Spleen (tissue), 11 donors: ENCODE data around the gene SLC39A11. TPM values are rescaled to one million over a fixed set of nuclear protein-coding genes. Genes with fewer than 3 reads are reported as not detected.

Experiments
- DNase-seq: peaks from one replicate; pipeline ENCODE4 v3.0.0-alpha.2; 2020
- H3K27ac ChIP-seq, 8 donors: fragments of 200-600 bp; sonication (generic) in 7 of 8; 1 replicate in 4 of 8; 2 replicates in 4 of 8; pipeline versions ENCODE4 v1.5.0 to v1.8.0; 2016 to 2021; ENCODE audit warnings: inconsistent platforms in 4 of 8, mild to moderate bottlenecking in 4 of 8, moderate library complexity in 1 of 8
- H3K27me3 ChIP-seq, 7 donors: fragments of 200-600 bp; sonication (generic) in 6 of 7; replicated peaks in 1 of 7; 1 replicate in 4 of 7; 2 replicates in 3 of 7; pipeline versions ENCODE4 v1.5.0 to v1.8.0; 2016 to 2021; ENCODE audit warnings: inconsistent platforms in 3 of 7, mild to moderate bottlenecking in 1 of 7
- H3K36me3 ChIP-seq, 6 donors: fragments of 200-600 bp; sonication (generic) in 5 of 6; 1 replicate in 4 of 6; 2 replicates in 2 of 6; pipeline versions ENCODE4 v1.5.0 to v1.8.0; 2016 to 2021; ENCODE audit warnings: inconsistent platforms in 2 of 6
- H3K4me1 ChIP-seq, 6 donors: fragments of 200-600 bp; sonication (generic) in 5 of 6; 1 replicate in 3 of 6; 2 replicates in 3 of 6; pipeline versions ENCODE4 v1.5.0 to v1.8.0; 2016 to 2021; ENCODE audit warnings: inconsistent platforms in 3 of 6
- H3K4me3 ChIP-seq, 8 donors: fragments of 200-600 bp; sonication (generic) in 7 of 8; 1 replicate in 4 of 8; 2 replicates in 4 of 8; pipeline versions ENCODE4 v1.5.0 to v1.8.0; 2016 to 2021; ENCODE audit warnings: inconsistent platforms in 4 of 8, mild to moderate bottlenecking in 4 of 8, moderate library complexity in 2 of 8
- H3K9me3 ChIP-seq, 8 donors: fragments of 200-600 bp; sonication (generic) in 7 of 8; 1 replicate in 4 of 8; 2 replicates in 4 of 8; pipeline versions ENCODE4 v1.5.0 to v1.8.0; 2016 to 2021; ENCODE audit warnings: inconsistent platforms in 4 of 8
- CTCF ChIP-seq, 11 experiments: fragments of 200-600 bp in 7 of 11; fragments of 450-650 bp in 4 of 11; sonication (generic) in 4 of 11; IDR thresholded peaks in 8 of 11; conservative IDR thresholded peaks in 3 of 11; 1 replicate in 7 of 11; 2 replicates in 4 of 11; pipeline versions ENCODE4 v1.4.0 to v1.8.0; 2016 to 2021; ENCODE audit warnings: antibody characterized with exemption in 11 of 11, inconsistent platforms in 4 of 11, mild to moderate bottlenecking in 1 of 11
- POLR2A ChIP-seq, 3 donors: fragments of 450-650 bp; IDR thresholded peaks; one replicate each; pipeline ENCODE4 v1.5.1; 2017; ENCODE audit warnings: antibody characterized with exemption in 3 of 3, mild to moderate bottlenecking in 1 of 3
- POLR2AphosphoS5 ChIP-seq, 3 donors: sonication (generic); formaldehyde crosslinking; IDR thresholded peaks; one replicate each; pipeline ENCODE4 v1.5.1; 2017; ENCODE audit warnings: antibody characterized with exemption in 3 of 3
- WGBS, 5 donors: extraction: QIAGEN DNeasy Blood & Tissue Kit in 3 of 5; methylation state at CpG; one replicate each; pipeline versions ENCODE4 v1.1.5 to v1.1.7; 2013 to 2018; 5-methylcytosine and 5-hydroxymethylcytosine counted together
- intact Hi-C: fragments of 100-400 bp; cut with DNase I; formaldehyde crosslinking; loops from one replicate; pipeline ENCODE4 v1.15.0; 2023; ENCODE audit warnings: low total_unique reads
- polyA plus RNA-seq, 3 donors: library from polyadenylated mRNA; stranded (reverse); fragments of 200-250 nt; gene quantifications; one replicate each; pipeline ENCODE4 v1.2.1, GENCODE V29; 2013
- total RNA-seq, 7 donors: library from RNA; depleted of rRNA in 3 of 7; stranded (reverse); fragments of >200 nt in 3 of 7; fragmentation: NEBNext Ultra II Directional in 4 of 7; extraction: Animal tissue kit (Norgen Biotek cat#: 25700) in 4 of 7; gene quantifications; one replicate each; pipeline versions ENCODE4 v1.1.0 to v1.2.1, GENCODE V29; 2016 to 2021
- donor health status: healthy with polysubstance abuse.
- donor health status: DM: no; HTN: no; CAD: no; lungs with moderate emphysema.
- donor health status: DM: no; HTN: no; CAD: no.
- donor health status: Bipolar disorder and iron deficiency.
- donor health status: healthy.
- donor health status: DM: no; HTN: no; CAD: no.
- donor health status: DM: yes; HTN: yes; CAD: no.

Gene SLC39A11
- total and polyA plus RNA-seq, 10 donors = 4.1 to 45.2 (median 27.8) TPM

- H3K36me3 ChIP-seq = peaks cover 0 to 24% (median 0%) of the 10 kb centered on the region in 6 donors
- intact Hi-C loops = no loop called here
- no peak overlapping the region for H3K4me3 ChIP-seq
- H3K27me3 ChIP-seq = no peaks in the 10 kb centered on the region
- WGBS, 5 donors = 91 to 97% (median 92%) methylated on average over 6 of the region's 6 CpGs
- H3K27ac ChIP-seq = no peak overlapping the region
- no peaks in the 10 kb centered on the region for H3K4me1 ChIP-seq
- TF ChIP-seq POLR2AphosphoS5 (IDR thresholded peaks at IDR 0.05) (no peak), CTCF (IDR thresholded peaks at IDR 0.05 in 8 of 11, conservative IDR thresholded peaks at IDR 0.05 in 3 of 11) (no peak), POLR2A (IDR thresholded peaks at IDR 0.05) (no peak)
- no peak for DNase-seq
- peaks cover 0 to 12% (median 1%) of the 10 kb centered on the region in 8 donors for H3K9me3 ChIP-seq
Observed at GRCh38 chr17:72760368-72760767, 332.1 kb downstream of the SLC39A11 start.

- H3K9me3 ChIP-seq = peaks cover 0 to 12% (median 1%) of the 10 kb centered on the region in 8 donors
- H3K27ac ChIP-seq = no peak overlapping the region
- no peaks in the 10 kb centered on the region for H3K27me3 ChIP-seq
- TF ChIP-seq POLR2AphosphoS5 (IDR thresholded peaks at IDR 0.05) = no peak
- TF ChIP-seq CTCF (IDR thresholded peaks at IDR 0.05 in 8 of 11, conservative IDR thresholded peaks at IDR 0.05 in 3 of 11) = no peak
- TF ChIP-seq POLR2A (IDR thresholded peaks at IDR 0.05) = no peak
- intact Hi-C loops = no loop called here
- DNase-seq = no peak
- H3K36me3 ChIP-seq = peaks cover 0 to 27% (median 0%) of the 10 kb centered on the region in 6 donors
- WGBS, 5 donors = 83 to 92% (median 86%) methylated on average over 2 of the region's 2 CpGs
- no peaks in the 10 kb centered on the region for H3K4me1 ChIP-seq
- no peak overlapping the region for H3K4me3 ChIP-seq
Observed at GRCh38 chr17:72759301-72759700, 333.2 kb downstream of the SLC39A11 start.

GRCh38 chr17:72756256-72756655 is 336.2 kb downstream of the SLC39A11 start:
- Histone ChIP-seq H3K4me3 (no peak overlapping the region), H3K9me3 (peaks cover 0 to 12% (median 1%) of the 10 kb centered on the region in 8 donors), H3K27me3 (no peaks in the 10 kb centered on the region), H3K4me1 (no peaks in the 10 kb centered on the region), H3K36me3 (peaks cover 0 to 27% (median 0%) of the 10 kb centered on the region in 6 donors), H3K27ac (no peak overlapping the region)
- intact Hi-C loops = no loop called here
- no peak for DNase-seq
- no peak for TF ChIP-seq POLR2AphosphoS5 (IDR thresholded peaks at IDR 0.05)
- no peak for TF ChIP-seq POLR2A (IDR thresholded peaks at IDR 0.05)
- no peak for TF ChIP-seq CTCF (IDR thresholded peaks at IDR 0.05 in 8 of 11, conservative IDR thresholded peaks at IDR 0.05 in 3 of 11)
- 95 to 99% (median 96%) methylated on average over 3 of the region's 3 CpGs for WGBS, 5 donors

- TF ChIP-seq POLR2A (IDR thresholded peaks at IDR 0.05) (no peak), POLR2AphosphoS5 (IDR thresholded peaks at IDR 0.05) (no peak), CTCF (IDR thresholded peaks at IDR 0.05 in 8 of 11, conservative IDR thresholded peaks at IDR 0.05 in 3 of 11) (no peak)
Observed at GRCh38 chr17:72754513-72754912, 338.0 kb downstream of the SLC39A11 start.

More at GRCh38 chr17:72754513-72754912, 338.0 kb downstream of the SLC39A11 start:
- Histone ChIP-seq H3K4me3 (no peak overlapping the region), H3K4me1 (no peaks in the 10 kb centered on the region), H3K27ac (no peak overlapping the region), H3K27me3 (no peaks in the 10 kb centered on the region), H3K9me3 (peaks cover 0 to 12% (median 1%) of the 10 kb centered on the region in 8 donors), H3K36me3 (peaks cover 0 to 27% (median 0%) of the 10 kb centered on the region in 6 donors)
- no peak for DNase-seq
- WGBS, 5 donors = 77 to 89% (median 86%) methylated on average over 6 of the region's 6 CpGs
- intact Hi-C loops = no loop called here
